GM10847 (cell line): ENCODE measurements around the gene TRIML2.

ENCODE experiments used
- POLR2A ChIP-seq: IDR thresholded peaks from 2 replicates; pipeline ENCODE4 v1.6.1; 2011; ENCODE audit not compliant: insufficient read length; ENCODE audit errors: extremely low read depth

TRIML2 gene

GRCh38 chr4:188042191-188042590 is 67.2 kb downstream of the TRIML2 start:
- no peak for TF ChIP-seq POLR2A

- TF ChIP-seq POLR2A: no peak
Observed at GRCh38 chr4:188041721-188042120, 67.7 kb downstream of the TRIML2 start.
